ENCODE measurements around the gene KLRD1.

- TF ChIP-seq CTCF (conservative IDR thresholded peaks at IDR 0.05; ENCODE audit: low read depth in 2 of 2) (peak; percentile 88 to 91), EZH2 (IDR thresholded peaks at IDR 0.05; ENCODE audit: low read depth, unreplicated experiment) (no peak), REST (IDR thresholded peaks at IDR 0.05; ENCODE audit: unreplicated experiment) (no peak), EZH2phosphoT487 (IDR thresholded peaks at IDR 0.05; ENCODE audit: unreplicated experiment) (no peak), POLR2AphosphoS5 (IDR thresholded peaks at IDR 0.05; ENCODE audit: low read depth) (no peak)
Observed at GRCh38 chr12:10331642-10332239, 24.1 kb downstream of the KLRD1 start.
